Daoy (cell line): Measurements from ENCODE around the gene GLRA3. TPM values are rescaled to one million over a fixed set of nuclear protein-coding genes. Genes with fewer than 3 reads are reported as not detected.
A peak's percentile ranks its signal among the peaks of the same experiment; 100 is the strongest.
"Not testable (repeated sequence)": the region's sequence is repeated elsewhere in the genome, so short reads cannot be mapped to it uniquely, and the experiment has no call there.

Source experiments
- DNase-seq: peaks from one replicate; pipeline ENCODE4 v3.0.0-alpha.2; 2015; ENCODE audit warnings: low read depth
- total RNA-seq: library from RNA; depleted of rRNA; stranded (reverse); fragments of >200 nt; shearing (Covaris generic); gene quantifications from 2 replicates; pipeline ENCODE4 v1.2.3, GENCODE V29; 2014

The GLRA3 gene
- total RNA-seq, 1 experiment from 2014 or later: not detected

- DNase-seq: peak; percentile 40
These were observed 114.4 kb downstream of the GLRA3 start for GRCh38 chr4:174714393-174715211.

GRCh38 chr4:174713821-174714220, 115.2 kb downstream of the GLRA3 start:
- no peak for DNase-seq

GRCh38 chr4:174713181-174713580, 115.9 kb downstream of the GLRA3 start:
- no peak for DNase-seq

- DNase-seq: no peak
These were observed 119.5 kb downstream of the GLRA3 start for GRCh38 chr4:174709526-174709925.

GRCh38 chr4:174708381-174708780, 120.7 kb downstream of the GLRA3 start:
- no peak for DNase-seq

GRCh38 chr4:174707902-174708301, 121.1 kb downstream of the GLRA3 start:
- DNase-seq: no peak

GRCh38 chr4:174707051-174707676, 121.9 kb downstream of the GLRA3 start:
- no peak for DNase-seq

GRCh38 chr4:174702979-174703478, 126.0 kb downstream of the GLRA3 start:
- no peak for DNase-seq

GRCh38 chr4:174699654-174700053, 129.4 kb downstream of the GLRA3 start:
- no peak for DNase-seq

GRCh38 chr4:174697896-174698295, 131.2 kb downstream of the GLRA3 start:
- no peak for DNase-seq

GRCh38 chr4:174697202-174697601, 131.8 kb downstream of the GLRA3 start:
- no peak for DNase-seq

GRCh38 chr4:174696657-174697056, 132.4 kb downstream of the GLRA3 start:
- DNase-seq: no peak

- DNase-seq: not testable (repeated sequence)
These were observed 137.2 kb downstream of the GLRA3 start for GRCh38 chr4:174691876-174692275.

- no peak for DNase-seq
These were observed 138.4 kb downstream of the GLRA3 start for GRCh38 chr4:174690665-174691064.

GRCh38 chr4:174689618-174690017, 139.4 kb downstream of the GLRA3 start:
- no peak for DNase-seq

GRCh38 chr4:174686826-174687225, 142.2 kb downstream of the GLRA3 start:
- DNase-seq: no peak

- DNase-seq: peak; percentile 61
These were observed 147.2 kb downstream of the GLRA3 start for GRCh38 chr4:174681723-174682300.

GRCh38 chr4:174674305-174674840, 154.7 kb downstream of the GLRA3 start:
- no peak for DNase-seq

GRCh38 chr4:174673865-174674264, 155.2 kb downstream of the GLRA3 start:
- no peak for DNase-seq

GRCh38 chr4:174672276-174672675, 156.8 kb downstream of the GLRA3 start:
- DNase-seq: no peak

GRCh38 chr4:174669270-174669669, 159.8 kb downstream of the GLRA3 start:
- DNase-seq: peak; percentile 58

GRCh38 chr4:174665799-174666198, 163.2 kb downstream of the GLRA3 start:
- no peak for DNase-seq
